COLO668 (cell line): ENCODE results near the gene GFRA1.

Experiments used
- DNase-seq: peaks from one replicate; lab custom pipeline; 2025; ENCODE audit not compliant: unreplicated experiment; lab: John Stamatoyannopoulos, UW

GFRA1 gene

DNA sequence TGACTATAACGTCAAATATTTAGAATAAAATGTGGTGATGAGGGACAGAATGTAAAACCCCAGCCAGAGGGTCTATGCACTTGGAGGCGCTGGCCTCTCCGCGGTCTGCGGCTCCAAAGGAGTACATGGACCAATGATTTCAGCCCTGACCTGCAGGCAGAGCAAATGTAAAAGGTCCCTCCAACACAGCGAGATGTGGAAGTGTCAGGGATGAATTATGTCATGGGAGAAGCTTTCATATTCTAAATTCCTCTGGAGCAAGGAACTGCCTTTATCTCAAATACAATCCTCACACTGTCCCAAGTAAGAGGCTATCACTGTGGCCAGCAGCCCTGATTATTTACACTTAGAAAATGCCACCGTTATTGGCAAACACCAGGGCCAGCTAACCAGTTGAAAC lies 139.4 kb downstream of the GFRA1 start:
- DNase-seq, result no peak

- no peak for DNase-seq
Observed at GRCh38 chr10:116132780-116133399, 140.1 kb downstream of the GFRA1 start.

GRCh38 chr10:116130006-116130405 lies 143.0 kb downstream of the GFRA1 start:
- DNase-seq, result no peak

DNA sequence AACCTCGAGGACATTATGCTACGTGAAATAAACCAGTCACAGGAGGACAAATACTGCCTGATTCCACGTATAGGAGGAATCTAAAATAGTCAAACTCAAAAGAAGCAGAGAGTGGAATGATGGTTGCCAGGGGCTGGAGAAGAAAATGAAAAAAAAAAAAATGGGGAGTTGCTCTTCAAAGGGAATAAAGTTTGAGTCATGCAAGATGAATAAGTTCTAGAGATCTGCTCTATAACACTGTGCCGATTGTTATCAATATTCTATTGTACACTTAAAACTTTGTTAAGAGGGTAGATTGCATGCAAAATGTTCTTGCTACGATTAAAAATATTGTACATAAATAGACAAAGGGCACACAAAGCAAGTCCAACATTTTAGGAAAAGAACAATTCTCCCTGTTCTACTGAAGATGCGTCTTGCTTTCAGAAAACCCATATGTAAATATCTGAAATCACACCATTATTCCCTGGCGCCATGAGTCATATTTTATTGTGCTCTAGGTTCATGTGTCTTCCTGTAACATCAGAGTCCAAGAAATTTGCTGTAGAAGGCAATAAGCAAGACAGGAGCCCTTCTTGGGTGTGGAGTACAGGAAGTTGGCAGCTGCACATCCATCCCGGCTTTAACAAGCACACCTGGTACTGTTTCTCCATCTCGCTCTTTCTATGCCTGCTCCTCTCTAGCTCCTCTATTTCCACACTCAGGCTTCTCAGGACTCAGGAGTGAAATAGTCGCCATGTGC lies 145.9 kb downstream of the GFRA1 start:
- no peak for DNase-seq

DNA sequence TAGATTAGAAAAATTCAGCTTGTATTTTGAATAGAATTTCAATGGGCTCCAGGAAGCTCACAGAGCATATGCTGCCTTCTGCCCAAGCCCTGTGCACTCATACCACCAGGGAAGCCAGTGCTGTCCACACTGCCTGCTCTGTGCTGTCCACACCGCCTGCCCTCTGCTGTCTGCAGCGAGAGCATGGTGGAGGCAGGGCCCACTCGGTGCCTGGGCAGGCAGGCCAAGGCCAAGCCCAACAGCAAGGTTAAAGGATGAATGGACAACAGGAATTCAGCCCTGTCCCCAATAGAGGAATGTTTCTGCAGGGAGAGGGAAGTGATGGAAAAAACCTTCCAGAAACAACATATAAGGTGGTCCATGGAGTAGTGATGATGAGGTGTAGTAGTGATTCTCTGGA lies 146.8 kb downstream of the GFRA1 start:
- no peak for DNase-seq

GRCh38 chr10:116125180-116125579 lies 147.8 kb downstream of the GFRA1 start:
- no peak for DNase-seq

DNA sequence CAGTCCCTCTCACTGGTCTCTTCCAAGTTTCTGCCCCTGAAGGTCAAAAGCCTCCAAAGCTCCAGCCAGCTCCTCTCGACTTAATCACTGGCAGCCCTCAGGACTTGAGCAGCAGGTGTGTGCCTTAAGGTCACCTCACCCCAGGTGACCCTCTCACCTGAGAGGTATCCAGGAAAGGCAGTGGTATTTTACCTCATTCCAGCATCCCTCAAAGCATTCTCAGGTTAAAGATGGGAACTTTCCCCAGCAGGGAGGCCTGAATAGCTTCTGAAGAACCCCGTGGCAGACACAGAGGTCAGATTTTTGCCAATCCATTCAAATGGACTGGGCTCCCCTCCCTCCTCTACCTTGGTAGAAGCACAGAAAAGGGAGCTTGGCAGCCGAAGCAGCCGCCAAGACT lies 148.2 kb downstream of the GFRA1 start:
- no peak for DNase-seq

GRCh38 chr10:116122664-116123063 lies 150.3 kb downstream of the GFRA1 start:
- DNase-seq, result no peak

DNA sequence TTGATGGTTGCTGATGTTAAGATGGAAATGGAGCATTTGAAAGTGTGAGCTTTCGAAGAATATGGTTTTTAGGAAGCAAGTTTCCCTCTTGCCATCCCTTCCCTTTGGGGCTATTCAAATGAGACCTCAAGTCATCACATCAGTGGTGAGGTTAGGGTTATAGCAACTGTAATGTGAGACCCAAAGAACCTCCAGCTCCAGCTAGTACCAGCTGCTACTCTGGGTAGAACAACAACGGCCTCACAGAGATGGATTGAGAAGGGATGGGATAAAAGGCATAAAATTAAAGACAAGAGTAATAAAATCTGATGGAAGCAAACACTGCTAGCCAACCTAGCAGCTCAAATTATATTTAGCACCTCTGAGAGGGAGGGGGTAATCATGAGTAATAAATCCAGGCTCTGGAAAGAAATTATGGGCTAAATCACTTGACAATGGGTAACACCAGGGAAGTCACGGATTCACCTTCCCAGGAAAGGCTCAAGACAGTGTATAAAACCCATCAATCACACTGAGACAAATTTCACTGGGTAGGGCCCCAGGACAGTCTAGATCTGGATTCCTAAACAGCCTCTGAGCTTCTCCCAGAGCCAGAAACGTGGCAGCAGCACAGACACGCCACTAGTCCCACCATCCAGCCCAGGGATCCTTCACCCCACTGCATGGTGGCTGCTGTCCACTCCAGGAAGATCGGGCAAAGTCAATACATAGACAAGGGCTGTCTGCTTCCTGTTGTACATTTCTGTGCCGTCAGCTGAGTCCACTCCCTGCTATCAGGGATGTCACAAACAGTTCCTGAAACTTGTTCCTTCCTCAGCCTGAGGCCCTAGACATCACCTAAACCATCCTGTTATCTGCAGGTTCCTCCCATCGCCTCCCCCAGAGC lies 151.1 kb downstream of the GFRA1 start:
- no peak for DNase-seq

- no peak for DNase-seq
Observed at GRCh38 chr10:116120688-116121455, 152.1 kb downstream of the GFRA1 start.

- DNase-seq, result no peak
Observed at GRCh38 chr10:116118847-116119246, 154.2 kb downstream of the GFRA1 start.

- no peak for DNase-seq
Observed at GRCh38 chr10:116115797-116116196, 157.2 kb downstream of the GFRA1 start.

DNA sequence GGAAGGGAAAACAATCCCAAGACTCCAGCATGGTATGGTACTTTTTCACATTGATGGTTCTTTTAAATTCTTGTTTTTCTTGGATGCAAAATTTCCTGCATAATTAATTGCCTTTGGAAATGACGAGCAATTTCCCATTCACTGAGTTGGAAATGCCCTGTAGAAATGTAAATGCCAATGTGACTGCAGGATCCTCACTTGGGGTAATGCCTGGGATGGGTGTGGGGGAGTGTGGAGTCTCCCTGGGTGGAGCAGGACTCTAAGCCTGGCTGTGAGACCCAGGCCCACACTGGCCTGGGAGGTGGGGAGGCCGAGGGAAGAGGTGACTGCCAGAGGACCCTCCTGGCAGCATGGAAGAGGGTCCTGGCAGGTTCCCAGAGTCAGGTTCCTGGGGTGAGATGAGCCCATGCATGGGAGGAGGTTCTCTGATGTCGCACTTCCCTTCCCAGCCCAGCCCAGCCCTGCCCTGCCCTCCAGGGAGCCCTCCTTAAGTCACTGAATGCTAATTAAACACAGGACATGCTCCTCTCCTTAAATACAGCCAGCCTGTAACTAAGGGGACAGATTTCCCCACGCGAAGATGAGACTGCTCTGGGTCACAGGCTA lies 157.9 kb downstream of the GFRA1 start:
- no peak for DNase-seq

DNA sequence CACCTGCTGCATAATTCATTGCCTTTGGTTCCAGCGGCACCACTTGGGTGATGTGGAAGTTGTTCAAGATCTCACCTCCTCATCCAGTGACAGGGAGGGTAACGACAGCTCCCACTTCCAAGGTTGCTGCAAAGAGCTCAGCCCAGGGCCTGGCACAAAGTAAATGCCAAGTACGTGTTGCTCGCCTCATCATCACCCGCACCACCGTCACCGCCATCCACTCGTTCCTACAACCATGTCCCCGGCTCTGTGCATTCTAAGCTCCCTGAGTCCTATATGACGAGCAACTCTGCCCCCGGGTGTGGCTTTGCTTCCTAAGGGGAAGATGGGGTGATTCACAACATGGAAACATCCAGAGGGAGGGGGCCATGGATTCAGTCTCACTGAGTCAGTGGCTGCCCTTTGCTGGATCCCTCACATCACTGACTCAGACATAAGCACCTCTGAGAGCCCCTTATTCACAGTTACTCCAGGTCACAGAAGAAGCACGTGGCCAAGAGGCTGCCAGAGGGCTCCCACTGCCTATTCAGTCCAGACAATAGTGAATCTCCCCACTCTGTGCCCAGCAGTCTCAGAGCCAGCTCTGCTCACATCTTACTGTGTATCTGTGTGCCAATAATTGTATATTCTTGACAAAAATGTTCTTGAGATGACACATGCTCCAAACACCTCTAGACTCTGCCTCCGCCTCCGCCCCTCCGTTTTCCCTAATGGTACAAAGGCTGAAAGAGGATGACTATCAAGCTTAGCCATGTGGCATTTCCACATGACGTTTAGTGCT lies 159.1 kb downstream of the GFRA1 start:
- no peak for DNase-seq

DNA sequence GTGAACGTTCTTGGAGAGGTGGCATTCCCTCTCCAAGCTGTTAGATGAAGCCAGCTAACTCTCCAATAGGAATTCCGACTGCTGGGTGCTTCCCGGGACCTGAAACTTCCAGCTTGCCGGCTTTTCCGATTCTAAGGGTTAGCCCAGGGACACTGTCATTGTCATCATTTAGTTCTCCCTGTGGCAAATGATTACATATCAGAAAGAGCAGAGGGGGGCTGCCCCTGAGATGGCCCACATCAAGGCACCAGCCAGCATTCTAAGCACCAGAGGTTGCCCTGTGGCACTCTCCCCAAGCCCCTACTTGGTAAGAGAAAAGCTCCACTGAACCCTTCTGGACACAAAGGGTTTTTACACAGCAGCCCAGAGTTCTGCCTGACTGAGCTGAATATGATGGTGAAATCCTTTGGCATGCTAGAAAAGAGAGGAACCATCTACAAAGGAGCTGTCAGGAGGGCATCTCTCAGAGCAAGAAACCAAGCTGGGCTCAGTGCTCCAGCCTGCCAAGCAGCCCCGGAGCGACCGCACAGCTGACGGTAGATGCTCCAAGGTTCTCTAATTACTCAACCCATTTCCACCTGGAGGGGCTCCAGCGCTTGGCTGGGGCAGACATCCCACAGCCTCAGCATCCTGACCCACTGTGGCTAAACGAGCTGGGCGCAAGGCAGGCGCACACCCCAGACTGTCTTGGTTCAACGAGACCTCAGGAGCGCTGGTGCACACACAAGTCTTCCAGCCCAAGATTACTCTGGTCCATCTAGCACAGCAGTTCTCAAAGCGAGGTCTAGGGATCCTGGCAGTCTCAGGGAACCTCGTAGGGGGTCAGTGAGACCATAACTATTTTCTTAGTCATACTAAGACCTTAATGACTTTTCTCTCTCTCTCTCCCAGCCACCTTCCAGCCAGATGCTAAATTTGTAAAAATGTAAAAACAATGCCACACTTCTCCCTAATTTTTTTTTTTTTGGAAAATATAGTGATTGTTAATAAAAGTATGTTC lies 160.5 kb downstream of the GFRA1 start:
- DNase-seq, result no peak

- no peak for DNase-seq
Observed at GRCh38 chr10:116111483-116112095, 161.4 kb downstream of the GFRA1 start.

DNA sequence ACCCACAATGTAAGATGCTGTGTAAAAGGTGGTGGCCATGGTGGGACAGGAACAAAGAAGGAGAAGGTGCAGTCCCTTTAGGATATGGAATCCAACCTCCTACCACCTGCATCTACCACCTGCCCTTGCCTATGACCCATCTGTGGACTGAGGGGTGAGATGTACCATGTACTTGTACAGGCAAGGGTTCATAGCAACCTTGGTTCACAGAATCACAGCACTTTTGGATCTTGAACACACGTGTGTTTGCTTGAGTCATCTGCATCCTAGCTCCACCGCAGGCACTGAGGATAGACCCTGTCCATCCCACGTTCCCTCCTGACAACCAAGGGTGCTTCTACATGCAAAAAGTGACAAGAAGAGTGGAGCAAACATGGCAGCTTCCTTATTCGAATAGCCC lies 162.3 kb downstream of the GFRA1 start:
- DNase-seq, result no peak

DNA sequence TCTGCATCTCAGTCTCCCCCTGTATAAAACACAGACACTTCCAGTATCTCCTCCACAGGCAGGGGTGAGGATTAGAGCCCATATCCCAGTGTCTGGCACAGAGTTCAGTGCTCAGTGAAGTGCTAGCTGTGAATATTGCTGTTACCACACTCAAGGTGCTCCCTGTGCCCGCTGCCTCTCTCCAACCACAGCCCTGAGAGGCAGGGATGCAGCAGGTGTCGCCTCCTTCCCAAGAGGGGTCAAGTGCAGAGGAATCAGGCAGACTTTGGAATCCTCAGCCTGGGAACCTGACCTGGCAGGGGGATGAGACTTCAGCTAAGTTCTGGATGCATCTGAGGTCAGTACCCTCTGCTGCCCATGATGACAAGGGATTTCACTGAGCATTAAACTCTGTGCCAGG lies 163.1 kb downstream of the GFRA1 start:
- no peak for DNase-seq
